HG03139 (cell line): ENCODE results near the gene RPP25.
"Not testable (repeated sequence)": the region's sequence is repeated elsewhere in the genome, so short reads cannot be mapped to it uniquely, and the experiment has no call there.

ENCODE experiments used
- ATAC-seq: cut with Tn5 transposase; IDR thresholded peaks from one replicate; pipeline ENCODE4 v1.9.1; 2021; ENCODE audit not compliant: unreplicated experiment

RPP25 gene

GRCh38 chr15:74924525-74924924 is 32.0 kb downstream of the RPP25 start:
- no peak for ATAC-seq

GRCh38 chr15:74920456-74920855 is 36.1 kb downstream of the RPP25 start:
- ATAC-seq: no peak

GRCh38 chr15:74917676-74918075 is 38.9 kb downstream of the RPP25 start:
- no peak for ATAC-seq

- not testable (repeated sequence) for ATAC-seq
Observed at GRCh38 chr15:74913799-74914198, 42.8 kb downstream of the RPP25 start.

GRCh38 chr15:74913041-74913440 is 43.5 kb downstream of the RPP25 start:
- no peak for ATAC-seq

- no peak for ATAC-seq
Observed at GRCh38 chr15:74908635-74909034, 47.9 kb downstream of the RPP25 start.

- no peak for ATAC-seq
Observed at GRCh38 chr15:74907163-74907870, 49.3 kb downstream of the RPP25 start.

- ATAC-seq: peak; percentile 78
Observed at GRCh38 chr15:74906450-74907162, 50.0 kb downstream of the RPP25 start, which contains the start of gene FAM219B. Gene FAM219B (minus strand): TSS chr15:74906851. CDS start chr15:74906800, 51 bp downstream.

GRCh38 chr15:74906067-74906449 is 50.5 kb downstream of the RPP25 start:
- peak; percentile 21 for ATAC-seq
